ENCODE results near the gene TRAPPC10. TPM values are rescaled to one million over a fixed set of nuclear protein-coding genes. Genes with fewer than 3 reads are reported as not detected.

TRAPPC10 gene
- total RNA-seq, 2 experiments from 2014 or later: 46.1 to 50.5 TPM

- ChIA-PET CTCF (interaction anchor here (0.7 to 3.2 kb wide), 9 partner anchors 16 to 284 kb away, joined by 3 to 20 read pairs (median 4); no protein-coding TSS in a partner anchor), POLR2A (interaction anchor here (0.6 to 4.6 kb wide), 7 partner anchors 11 to 350 kb away, joined by 3 to 31 read pairs (median 3); no protein-coding TSS in a partner anchor)
- Mint-ChIP-seq H3K4me1 (ENCODE audit: low read depth) (peaks cover 50% of the 10 kb centered on the region), H3K9me3 (no peaks in the 10 kb centered on the region), H3K4me3 (peak overlapping the region; percentile 91), H3K27ac (peak overlapping the region; percentile 94), H3K27me3 (no peaks in the 10 kb centered on the region), H3K36me3 (peaks cover 9% of the 10 kb centered on the region)
- DNase-seq: peak; percentile 66
- intact Hi-C loops (cut with micrococcal nuclease): loop anchor here (10.0 kb wide), 1 partner anchor 139 kb away; no protein-coding TSS in a partner anchor
These were observed 1.4 kb downstream of the TRAPPC10 start for GRCh38 chr21:44013380-44014088.

- H3K27me3 Mint-ChIP-seq: no peaks in the 10 kb centered on the region
- no peaks in the 10 kb centered on the region for H3K9me3 Mint-ChIP-seq
- DNase-seq: no peak
- peaks cover 75% of the 10 kb centered on the region for H3K4me1 Mint-ChIP-seq (ENCODE audit: low read depth)
- H3K36me3 Mint-ChIP-seq: peaks cover 9% of the 10 kb centered on the region
- H3K4me3 Mint-ChIP-seq: no peak overlapping the region
- H3K27ac Mint-ChIP-seq: peak overlapping the region; percentile 50
- ChIA-PET POLR2A (no interaction called here), CTCF (interaction anchor here (0.6 to 0.7 kb wide), 2 partner anchors 50 to 55 kb away, joined by 3 read pairs; no protein-coding TSS in a partner anchor)
- intact Hi-C loops (cut with micrococcal nuclease): loop anchor here (10.0 kb wide), 1 partner anchor 143 kb away; no protein-coding TSS in a partner anchor
These were observed 5.5 kb downstream of the TRAPPC10 start for GRCh38 chr21:44017601-44018000.

- peak overlapping the region; percentile 50 for H3K27ac Mint-ChIP-seq
- CTCF ChIA-PET: interaction anchor here (0.6 kb wide), 1 partner anchor 55 kb away, joined by 3 read pairs; no protein-coding TSS in a partner anchor
- POLR2A ChIA-PET: interaction anchor here (0.6 to 0.7 kb wide), 2 partner anchors 154 to 284 kb away, joined by 3 read pairs; no protein-coding TSS in a partner anchor
These were observed 6.0 kb downstream of the TRAPPC10 start for GRCh38 chr21:44018127-44018526.

GRCh38 chr21:44018813-44019567 is 6.9 kb downstream of the TRAPPC10 start:
- ChIA-PET POLR2A (interaction anchor here (0.6 kb wide), 1 partner anchor 285 kb away, joined by 3 read pairs; no protein-coding TSS in a partner anchor), CTCF (interaction anchor here (0.6 kb wide), 1 partner anchor 10 kb away, joined by 3 read pairs; no protein-coding TSS in a partner anchor)
- Mint-ChIP-seq H3K36me3 (no peaks in the 10 kb centered on the region), H3K4me1 (ENCODE audit: low read depth) (peaks cover 79% of the 10 kb centered on the region), H3K9me3 (no peaks in the 10 kb centered on the region), H3K4me3 (no peak overlapping the region), H3K27me3 (no peaks in the 10 kb centered on the region), H3K27ac (peak overlapping the region; percentile 66)
- intact Hi-C loops (cut with micrococcal nuclease): loop anchor here (10.0 kb wide), 1 partner anchor 144 kb away; no protein-coding TSS in a partner anchor
- peak; percentile 29 for DNase-seq

More at GRCh38 chr21:44018127-44018526, 6.0 kb downstream of the TRAPPC10 start:
- no peak for DNase-seq
- Mint-ChIP-seq H3K9me3 (no peaks in the 10 kb centered on the region), H3K4me1 (ENCODE audit: low read depth) (peaks cover 78% of the 10 kb centered on the region), H3K27me3 (no peaks in the 10 kb centered on the region), H3K36me3 (peaks cover 7% of the 10 kb centered on the region), H3K4me3 (no peak overlapping the region)
- intact Hi-C loops (cut with micrococcal nuclease): loop anchor here (10.0 kb wide), 1 partner anchor 143 kb away; no protein-coding TSS in a partner anchor

GRCh38 chr21:44019568-44019958 is 7.5 kb downstream of the TRAPPC10 start:
- POLR2A ChIA-PET: no interaction called here
- H3K4me1 Mint-ChIP-seq (ENCODE audit: low read depth): peaks cover 78% of the 10 kb centered on the region
- CTCF ChIA-PET: interaction anchor here (0.6 kb wide), 1 partner anchor 9 kb away, joined by 3 read pairs; no protein-coding TSS in a partner anchor
- no peak for DNase-seq
- no peaks in the 10 kb centered on the region for H3K9me3 Mint-ChIP-seq
- intact Hi-C loops (cut with micrococcal nuclease): loop anchor here (10.0 kb wide), 1 partner anchor 145 kb away; no protein-coding TSS in a partner anchor
- peak overlapping the region; percentile 66 for H3K27ac Mint-ChIP-seq
- H3K36me3 Mint-ChIP-seq: no peaks in the 10 kb centered on the region
- no peak overlapping the region for H3K4me3 Mint-ChIP-seq
- no peaks in the 10 kb centered on the region for H3K27me3 Mint-ChIP-seq

GRCh38 chr21:44020551-44020950 is 8.4 kb downstream of the TRAPPC10 start:
- no peak overlapping the region for H3K27ac Mint-ChIP-seq

GRCh38 chr21:44021064-44021463 is 9.0 kb downstream of the TRAPPC10 start:
- peaks cover 81% of the 10 kb centered on the region for H3K4me1 Mint-ChIP-seq (ENCODE audit: low read depth)
- H3K27me3 Mint-ChIP-seq: no peaks in the 10 kb centered on the region
- ChIA-PET POLR2A (interaction anchor here (0.6 kb wide), 2 partner anchors 9 to 231 kb away, joined by 4 read pairs; partner anchors contain the start of gene TRAPPC10), CTCF (interaction anchor here (0.6 kb wide), 1 partner anchor 115 kb away, joined by 4 read pairs; no protein-coding TSS in a partner anchor)
- intact Hi-C loops (cut with micrococcal nuclease): no loop called here
- no peak for DNase-seq
- H3K4me3 Mint-ChIP-seq: no peak overlapping the region
- no peaks in the 10 kb centered on the region for H3K9me3 Mint-ChIP-seq
- H3K27ac Mint-ChIP-seq: peak overlapping the region; percentile 70
- H3K36me3 Mint-ChIP-seq: peaks cover 2% of the 10 kb centered on the region

More at GRCh38 chr21:44020551-44020950, 8.4 kb downstream of the TRAPPC10 start:
- no peak for DNase-seq
- Mint-ChIP-seq H3K4me3 (no peak overlapping the region), H3K9me3 (no peaks in the 10 kb centered on the region), H3K4me1 (ENCODE audit: low read depth) (peaks cover 81% of the 10 kb centered on the region), H3K36me3 (peaks cover 2% of the 10 kb centered on the region), H3K27me3 (no peaks in the 10 kb centered on the region)
- CTCF ChIA-PET: interaction anchor here (0.6 kb wide), 1 partner anchor 115 kb away, joined by 4 read pairs; no protein-coding TSS in a partner anchor
- intact Hi-C loops (cut with micrococcal nuclease): no loop called here
- POLR2A ChIA-PET: interaction anchor here (0.6 kb wide), 2 partner anchors 8 to 230 kb away, joined by 4 read pairs; partner anchors contain the start of gene TRAPPC10

- ChIA-PET CTCF (no interaction called here), POLR2A (interaction anchor here (1.1 to 1.6 kb wide), 3 partner anchors 12 to 59 kb away, joined by 3 to 4 read pairs (median 4); partner anchors contain the start of gene TRAPPC10)
- Mint-ChIP-seq H3K36me3 (peaks cover 8% of the 10 kb centered on the region), H3K27me3 (no peaks in the 10 kb centered on the region), H3K9me3 (no peaks in the 10 kb centered on the region), H3K27ac (peak overlapping the region; percentile 56), H3K4me3 (no peak overlapping the region), H3K4me1 (ENCODE audit: low read depth) (peaks cover 79% of the 10 kb centered on the region)
- peak; percentile 31 for DNase-seq
- intact Hi-C loops (cut with micrococcal nuclease): loop anchor here (2.0 kb wide), 1 partner anchor 59 kb away; no protein-coding TSS in a partner anchor
These were observed 12.1 kb downstream of the TRAPPC10 start for GRCh38 chr21:44024257-44024656.

GRCh38 chr21:44024887-44025353 is 12.8 kb downstream of the TRAPPC10 start:
- Mint-ChIP-seq H3K4me3 (no peak overlapping the region), H3K27me3 (no peaks in the 10 kb centered on the region), H3K36me3 (peaks cover 8% of the 10 kb centered on the region), H3K4me1 (ENCODE audit: low read depth) (peaks cover 79% of the 10 kb centered on the region), H3K27ac (peak overlapping the region; percentile 82), H3K9me3 (no peaks in the 10 kb centered on the region)
- intact Hi-C loops (cut with micrococcal nuclease): loop anchor here (2.0 to 5.0 kb wide), 2 partner anchors 42 to 58 kb away; no protein-coding TSS in a partner anchor
- CTCF ChIA-PET: no interaction called here
- POLR2A ChIA-PET: interaction anchor here (1.4 kb wide), 1 partner anchor 12 kb away, joined by 4 read pairs; the partner anchor contains the start of gene TRAPPC10
- DNase-seq: no peak

GRCh38 chr21:44027607-44028286 is 15.6 kb downstream of the TRAPPC10 start:
- no peak for DNase-seq
- H3K27ac Mint-ChIP-seq: no peak overlapping the region
- H3K4me3 Mint-ChIP-seq: no peak overlapping the region
- H3K36me3 Mint-ChIP-seq: peaks cover 12% of the 10 kb centered on the region
- POLR2A ChIA-PET: interaction anchor here (0.8 kb wide), 1 partner anchor 14 kb away, joined by 3 read pairs; no protein-coding TSS in a partner anchor
- CTCF ChIA-PET: no interaction called here
- intact Hi-C loops (cut with micrococcal nuclease): loop anchor here (5.0 kb wide), 1 partner anchor 40 kb away; no protein-coding TSS in a partner anchor
- no peaks in the 10 kb centered on the region for H3K9me3 Mint-ChIP-seq
- H3K4me1 Mint-ChIP-seq (ENCODE audit: low read depth): peaks cover 69% of the 10 kb centered on the region
- H3K27me3 Mint-ChIP-seq: no peaks in the 10 kb centered on the region

All from activated CD4-positive, alpha-beta memory T cell treated with anti-CD3 and anti-CD28 coated beads for 36 hours (primary cell).